Activated CD4-positive, alpha-beta T cell treated with anti-CD3 and anti-CD28 coated beads, Interleukin-2, amount 10 ng/mL, durations not matched to agents 7 days and 5 days (primary cell): ENCODE measurements around the gene ARMC9. TPM values are rescaled to one million over a fixed set of nuclear protein-coding genes. Genes with fewer than 3 reads are reported as not detected.

ENCODE experiments used
- CTCF ChIA-PET: fragments of 350-600 bp; sonication (Branson Sonifier 250); formaldehyde crosslinking; loops from one replicate; lab custom pipeline; 2021; ENCODE audit warnings: antibody characterized with exemption; lab: Charles Lee
- POLR2A ChIA-PET: fragments of 350-600 bp; sonication (Branson Sonifier 250); formaldehyde crosslinking; loops from one replicate; lab custom pipeline; 2021; ENCODE audit warnings: antibody characterized with exemption; lab: Charles Lee
- DNase-seq: peaks from one replicate; pipeline ENCODE4 v3.0.0-alpha.2; 2020
- H3K27ac Mint-ChIP-seq: one replicate; pipeline ENCODE4 v1.8.0; 2021; ENCODE audit warnings: mild to moderate bottlenecking, moderate library complexity, mixed read lengths
- H3K27me3 Mint-ChIP-seq: one replicate; pipeline ENCODE4 v1.8.0; 2021; ENCODE audit warnings: mixed read lengths
- H3K36me3 Mint-ChIP-seq: one replicate; pipeline ENCODE4 v1.8.0; 2021; ENCODE audit warnings: low read depth, mixed read lengths
- H3K4me1 Mint-ChIP-seq: one replicate; pipeline ENCODE4 v1.8.0; 2021; ENCODE audit warnings: mixed read lengths
- H3K4me3 Mint-ChIP-seq: one replicate; pipeline ENCODE4 v1.8.0; 2021; ENCODE audit warnings: mild to moderate bottlenecking, moderate library complexity, mixed read lengths
- H3K9me3 Mint-ChIP-seq: one replicate; pipeline ENCODE4 v1.8.0; 2021; ENCODE audit warnings: mixed read lengths
- microRNA-seq: library from miRNA; unstranded; fragments of <30 nt; microRNA quantifications from one replicate; pipeline ENCODE4 v1.2.0, GENCODE V29; 2021; ENCODE audit warnings: borderline microRNAs expressed, borderline replicate concordance
- total RNA-seq, 2 experiments: library from RNA; stranded (reverse); gene quantifications; one replicate each; pipeline ENCODE4 v1.2.3, GENCODE V29; 2021

Gene ARMC9
- total RNA-seq, 2 experiments from 2014 or later, result 0.45 to 0.58 TPM

DNA sequence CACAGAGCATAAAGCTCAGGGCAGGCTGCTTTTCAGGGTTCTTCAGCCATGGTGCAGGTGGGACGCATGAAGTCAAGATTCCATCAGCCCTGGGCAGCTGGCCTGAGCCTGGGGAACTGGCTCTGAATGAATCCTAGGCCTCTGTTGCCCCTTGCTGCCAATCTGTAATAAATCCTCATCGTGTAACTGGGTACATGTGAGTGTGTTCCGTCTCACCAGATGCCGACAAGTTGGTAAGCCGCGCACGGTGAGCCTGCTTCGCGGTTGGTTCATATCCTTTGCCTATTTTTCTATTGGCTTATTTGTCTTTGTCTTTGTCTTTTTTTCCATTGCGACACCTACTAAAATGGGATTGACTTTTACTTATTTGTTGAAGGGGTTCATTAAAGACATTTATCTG is 224.7 kb downstream of the ARMC9 start:
- no peak overlapping the region for H3K4me3 Mint-ChIP-seq
- H3K9me3 Mint-ChIP-seq, result no peaks in the 10 kb centered on the region
- DNase-seq, result no peak
- H3K27ac Mint-ChIP-seq, result no peak overlapping the region
- CTCF ChIA-PET, result no interaction called here
- H3K4me1 Mint-ChIP-seq, result peaks cover 15% of the 10 kb centered on the region
- POLR2A ChIA-PET, result no interaction called here
- H3K36me3 Mint-ChIP-seq, result no peaks in the 10 kb centered on the region
- H3K27me3 Mint-ChIP-seq, result no peaks in the 10 kb centered on the region

Small RNA genes within 50 kb of the gene (microRNA-seq; reads per million reads assigned to microRNA genes)
- gene MIR4777, result not detected

Other genes with a start within 250 kb of the ARMC9 start
- under 1 TPM in 1 of 2 experiments, not detected in 1; 0.71 TPM for gene SPATA3, start 202.5 kb upstream of the ARMC9 start, total RNA-seq
- under 1 TPM in 1 of 2 experiments, not detected in 1; 0.15 TPM for gene C2orf72, start 161.1 kb upstream of the ARMC9 start, total RNA-seq
- 100 to 1,000 TPM in 1 of 2 experiments, 10 to 100 TPM in 1; 80.5 to 101 TPM for gene PSMD1, start 141.8 kb upstream of the ARMC9 start, total RNA-seq
- gene HTR2B, start 73.6 kb upstream of the ARMC9 start, total RNA-seq, result 1 to 10 TPM; 2.1 to 2.2 TPM
- gene B3GNT7, start 197.1 kb downstream of the ARMC9 start, total RNA-seq, result not detected